Testis (tissue), 3 donors: ENCODE data around the gene PKNOX2. TPM values are rescaled to one million over a fixed set of nuclear protein-coding genes. Genes with fewer than 3 reads are reported as not detected.

Experiments
- DNase-seq: peaks from one replicate; pipeline ENCODE4 v3.0.0-alpha.2; 2019
- H3K27ac ChIP-seq, 2 donors: fragments of 200-600 bp; sonication (generic); one replicate each; pipeline ENCODE4 v1.5.1; 2019
- H3K27me3 ChIP-seq: fragments of 200-600 bp; sonication (generic); one replicate; pipeline ENCODE4 v1.5.1; 2019
- H3K36me3 ChIP-seq: fragments of 200-600 bp; sonication (generic); one replicate; pipeline ENCODE4 v1.5.1; 2017; ENCODE audit warnings: low read depth; ENCODE audit errors: missing control alignments
- H3K4me1 ChIP-seq: fragments of 200-600 bp; sonication (generic); one replicate; pipeline ENCODE4 v1.5.1; 2019
- H3K4me3 ChIP-seq, 2 donors: fragments of 200-600 bp; sonication (generic); one replicate each; pipeline ENCODE4 v1.5.1; 2017 to 2019
- H3K9me3 ChIP-seq: fragments of 200-600 bp; sonication (generic); one replicate; pipeline ENCODE4 v1.5.1; 2017
- POLR2A ChIP-seq: fragments of 450-650 bp; IDR thresholded peaks from one replicate; pipeline ENCODE4 v1.6.1; 2017; ENCODE audit warnings: antibody characterized with exemption, mild to moderate bottlenecking, moderate library complexity
- WGBS, 2 donors: methylation state at CpG; one replicate each; pipeline ENCODE4 v1.1.5; 2018; 5-methylcytosine and 5-hydroxymethylcytosine counted together
- intact Hi-C: fragments of 100-400 bp; cut with DNase I; formaldehyde crosslinking; loops from one replicate; pipeline ENCODE4 v1.15.1; 2023; ENCODE audit warnings: low total_unique reads
- polyA plus RNA-seq: library from polyadenylated mRNA; stranded (reverse); fragments of 350-450 nt; fragmentation: Illumina TruSeq; extraction: RNeasy Lipid Tissue Mini Kit (QIAGEN cat#74804); gene quantifications from one replicate; pipeline ENCODE4 v1.2.3, GENCODE V29; 2014; ENCODE audit warnings: low read depth, low replicate concordance; ENCODE audit not compliant: insufficient read depth
- total RNA-seq, 2 donors: library from RNA; depleted of rRNA; stranded (reverse); fragments of >200 nt; gene quantifications; one replicate each; pipeline ENCODE4 v1.2.3, GENCODE V29; 2016
- TF ChIP-seq, protein P1 (sequence below), 3 experiments: fragments of 450-650 bp in 2 of 3; fragments of 200-600 bp in 1 of 3; sonication (generic) in 1 of 3; IDR thresholded peaks; one replicate each; pipeline ENCODE4 v1.5.1; 2016 to 2019; ENCODE audit warnings: antibody characterized with exemption in 3 of 3, mild to moderate bottlenecking in 2 of 3, moderate library complexity in 1 of 3

The PKNOX2 gene
- total and polyA plus RNA-seq, 3 donors from 2014 or later: 5.5 to 10.4 (median 7.3) TPM

DNA sequence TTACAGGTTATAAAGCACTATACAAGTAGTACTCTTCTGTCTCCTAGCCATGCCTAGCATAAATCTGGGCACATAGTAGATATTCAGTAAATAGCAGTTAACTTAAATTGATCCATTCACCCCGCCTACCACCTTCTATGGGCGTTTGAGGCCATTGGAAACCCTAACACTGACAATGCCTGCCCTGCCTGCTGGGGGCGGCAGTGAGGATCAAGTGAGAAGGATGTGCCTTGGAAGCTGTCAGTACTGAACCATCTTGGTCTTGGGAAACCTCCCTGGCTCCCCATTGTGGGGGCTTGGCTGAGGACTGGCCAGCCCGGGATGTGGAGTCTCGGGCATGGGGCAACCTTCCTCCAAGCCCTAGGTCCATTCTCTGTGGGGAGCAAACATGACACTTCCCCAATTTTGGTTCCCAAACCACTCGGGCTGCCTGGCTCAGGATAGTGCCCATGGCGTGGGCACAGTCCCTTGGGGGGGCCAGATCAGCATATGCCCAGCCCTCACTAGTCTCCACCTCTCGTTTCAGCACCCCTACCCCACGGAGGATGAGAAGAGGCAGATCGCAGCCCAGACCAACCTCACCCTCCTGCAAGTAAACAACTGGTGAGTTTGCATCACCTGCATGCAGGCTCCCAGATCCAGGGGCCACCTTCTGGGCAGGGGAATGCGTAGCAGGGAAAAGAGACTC, 264.1 kb downstream of the PKNOX2 start:
- TF ChIP-seq, protein P1, sequence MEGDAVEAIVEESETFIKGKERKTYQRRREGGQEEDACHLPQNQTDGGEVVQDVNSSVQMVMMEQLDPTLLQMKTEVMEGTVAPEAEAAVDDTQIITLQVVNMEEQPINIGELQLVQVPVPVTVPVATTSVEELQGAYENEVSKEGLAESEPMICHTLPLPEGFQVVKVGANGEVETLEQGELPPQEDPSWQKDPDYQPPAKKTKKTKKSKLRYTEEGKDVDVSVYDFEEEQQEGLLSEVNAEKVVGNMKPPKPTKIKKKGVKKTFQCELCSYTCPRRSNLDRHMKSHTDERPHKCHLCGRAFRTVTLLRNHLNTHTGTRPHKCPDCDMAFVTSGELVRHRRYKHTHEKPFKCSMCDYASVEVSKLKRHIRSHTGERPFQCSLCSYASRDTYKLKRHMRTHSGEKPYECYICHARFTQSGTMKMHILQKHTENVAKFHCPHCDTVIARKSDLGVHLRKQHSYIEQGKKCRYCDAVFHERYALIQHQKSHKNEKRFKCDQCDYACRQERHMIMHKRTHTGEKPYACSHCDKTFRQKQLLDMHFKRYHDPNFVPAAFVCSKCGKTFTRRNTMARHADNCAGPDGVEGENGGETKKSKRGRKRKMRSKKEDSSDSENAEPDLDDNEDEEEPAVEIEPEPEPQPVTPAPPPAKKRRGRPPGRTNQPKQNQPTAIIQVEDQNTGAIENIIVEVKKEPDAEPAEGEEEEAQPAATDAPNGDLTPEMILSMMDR (IDR thresholded peaks at IDR 0.05): no peak
- TF ChIP-seq POLR2A: no peak
- no peak overlapping the region for H3K27ac ChIP-seq
- no peaks in the 10 kb centered on the region for H3K9me3 ChIP-seq
- DNase-seq: no peak
- intact Hi-C loops: no loop called here
- 81 to 93% methylated on average over 5 to 11 of the region's 11 CpGs for WGBS, 2 donors
- no peak overlapping the region for H3K4me3 ChIP-seq
- H3K4me1 ChIP-seq: no peaks in the 10 kb centered on the region
- H3K36me3 ChIP-seq: no peaks in the 10 kb centered on the region
- H3K27me3 ChIP-seq: no peaks in the 10 kb centered on the region

DNA sequence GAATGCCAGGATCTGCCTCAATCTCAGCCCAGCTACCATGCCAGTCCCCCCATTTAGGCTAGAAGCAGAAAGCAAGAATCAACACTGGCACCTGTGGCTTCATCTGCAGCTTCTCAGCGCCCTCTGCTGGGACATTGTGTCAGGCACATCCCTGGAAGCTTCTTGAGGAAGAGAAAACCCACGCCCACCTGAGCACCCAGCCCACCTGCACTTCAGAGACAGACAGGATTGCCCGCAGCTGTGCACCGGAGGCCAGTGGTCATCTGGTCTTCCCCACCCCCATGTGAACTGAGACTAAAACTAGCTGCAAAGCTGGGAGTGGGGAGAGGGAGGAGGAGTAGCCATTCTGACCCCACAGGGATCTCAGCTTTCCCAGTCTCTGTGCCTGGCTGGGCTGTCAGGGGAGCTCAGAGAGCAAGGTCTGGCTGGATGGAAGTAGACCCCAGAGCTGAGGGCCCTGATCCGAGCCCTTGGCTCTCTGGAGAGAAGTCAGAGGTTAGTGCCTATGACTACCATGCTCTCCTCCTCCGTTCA, 264.7 kb downstream of the PKNOX2 start:
- DNase-seq: peak; percentile 79
- 61 to 65% methylated on average over 6 of the region's 6 CpGs for WGBS, 2 donors
- H3K4me3 ChIP-seq: no peak overlapping the region
- TF ChIP-seq POLR2A: no peak
- TF ChIP-seq, protein P1 (IDR thresholded peaks at IDR 0.05): peak in 2 of 3 experiments; percentile 41 to 63
- no peaks in the 10 kb centered on the region for H3K27me3 ChIP-seq
- H3K36me3 ChIP-seq: no peaks in the 10 kb centered on the region
- intact Hi-C loops: no loop called here
- H3K4me1 ChIP-seq: no peaks in the 10 kb centered on the region
- H3K9me3 ChIP-seq: no peaks in the 10 kb centered on the region
- H3K27ac ChIP-seq: no peak overlapping the region

DNA sequence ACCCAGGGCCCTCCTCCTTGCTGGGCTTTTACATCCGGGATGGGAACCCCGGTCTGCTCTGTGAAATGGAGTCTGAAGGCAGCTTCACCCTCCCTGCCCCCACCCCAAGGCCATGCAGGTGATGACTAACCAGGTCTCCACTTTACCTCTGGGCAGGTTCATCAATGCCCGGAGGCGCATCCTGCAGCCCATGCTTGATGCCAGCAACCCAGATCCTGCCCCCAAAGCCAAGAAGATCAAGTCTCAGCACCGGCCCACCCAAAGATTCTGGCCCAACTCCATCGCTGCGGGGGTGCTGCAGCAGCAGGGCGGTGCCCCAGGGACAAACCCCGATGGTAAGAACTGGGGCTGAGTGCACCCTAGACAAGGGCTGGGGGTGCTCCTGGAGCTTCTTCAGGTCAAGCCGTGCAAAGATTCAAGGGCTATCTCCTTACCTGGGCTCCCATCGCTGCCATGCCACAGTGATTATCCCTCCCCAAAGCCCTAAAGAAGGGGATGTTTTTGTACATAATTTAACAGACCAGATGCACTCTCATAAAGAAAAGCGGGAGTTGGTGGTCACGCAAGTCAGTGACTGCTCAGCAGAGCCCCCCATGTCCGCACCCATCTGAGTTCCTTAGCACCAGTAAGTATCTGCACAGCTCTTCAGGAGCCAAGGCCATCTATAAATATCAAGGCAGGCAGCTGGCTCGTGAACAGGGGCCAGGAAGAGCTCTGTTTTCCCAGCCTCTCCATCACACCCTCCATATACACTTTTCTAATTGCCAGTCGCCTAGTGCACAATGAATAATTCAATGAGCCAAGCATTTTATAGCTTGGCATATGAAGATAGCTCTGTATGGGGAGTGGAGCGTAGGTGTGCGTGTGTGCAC, 265.5 kb downstream of the PKNOX2 start:
- no peaks in the 10 kb centered on the region for H3K27me3 ChIP-seq
- no peak for DNase-seq
- H3K9me3 ChIP-seq: no peaks in the 10 kb centered on the region
- no peak overlapping the region for H3K4me3 ChIP-seq
- intact Hi-C loops: no loop called here
- 81 to 82% methylated on average over 18 of the region's 18 CpGs for WGBS, 2 donors
- no peaks in the 10 kb centered on the region for H3K4me1 ChIP-seq
- H3K27ac ChIP-seq: no peak overlapping the region
- no peaks in the 10 kb centered on the region for H3K36me3 ChIP-seq
- no peak for TF ChIP-seq POLR2A
- TF ChIP-seq, protein P1 (IDR thresholded peaks at IDR 0.05): no peak

DNA sequence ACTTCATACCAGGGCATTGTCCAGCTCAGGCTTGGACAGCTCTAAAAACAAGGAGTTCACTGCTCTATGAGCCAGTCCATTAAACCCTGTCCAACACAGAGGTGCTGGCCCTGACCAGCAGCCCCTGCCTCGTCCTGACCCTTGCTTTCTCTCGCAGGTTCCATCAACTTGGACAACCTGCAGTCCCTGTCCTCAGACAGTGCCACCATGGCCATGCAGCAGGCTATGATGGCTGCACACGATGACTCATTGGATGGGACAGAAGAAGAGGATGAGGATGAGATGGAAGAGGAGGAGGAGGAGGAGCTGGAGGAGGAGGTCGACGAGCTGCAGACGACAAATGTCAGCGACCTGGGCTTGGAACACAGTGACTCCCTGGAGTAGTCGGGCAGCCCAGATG, 266.5 kb downstream of the PKNOX2 start:
- 82 to 84% methylated on average over 7 to 8 of the region's 8 CpGs for WGBS, 2 donors
- intact Hi-C loops: no loop called here
- TF ChIP-seq, protein P1 (IDR thresholded peaks at IDR 0.05): no peak
- no peak for TF ChIP-seq POLR2A
- no peaks in the 10 kb centered on the region for H3K36me3 ChIP-seq
- no peak overlapping the region for H3K4me3 ChIP-seq
- H3K27ac ChIP-seq: no peak overlapping the region
- H3K9me3 ChIP-seq: no peaks in the 10 kb centered on the region
- no peak for DNase-seq
- no peaks in the 10 kb centered on the region for H3K4me1 ChIP-seq
- H3K27me3 ChIP-seq: no peaks in the 10 kb centered on the region
